ENCODE measurements around the gene CLIC6. TPM values are rescaled to one million over a fixed set of nuclear protein-coding genes. Genes with fewer than 3 reads are reported as not detected.

The CLIC6 gene
- total and polyA plus RNA-seq, 2 experiments from 2014 or later: 1.1 to 1.5 TPM

DNA sequence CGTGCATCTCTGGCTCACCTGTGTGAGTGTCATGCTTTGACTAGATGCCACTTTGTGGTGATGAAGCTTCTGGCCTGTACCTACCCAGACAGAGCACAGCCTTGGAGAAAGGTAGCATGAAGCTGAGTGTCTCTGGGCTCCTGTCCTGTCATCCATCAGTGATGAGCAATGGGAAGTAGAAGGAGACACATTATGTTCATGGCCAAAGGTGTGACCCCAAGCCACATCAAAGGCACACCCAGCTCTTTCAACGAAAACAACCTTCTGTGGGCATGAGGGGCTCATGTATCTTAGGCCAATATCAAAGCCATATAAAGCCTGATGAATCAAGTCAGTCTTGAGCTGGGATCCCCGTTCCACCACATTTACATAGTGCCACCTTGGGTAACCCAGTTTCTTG is 1.0 kb upstream of the CLIC6 start:
- H4K20me1 ChIP-seq (replicated peaks; ENCODE audit: insufficient read depth): 0 out of 2 replicates have a peak, but pooled peaks cover 6% of the 10 kb centered on the region
- Mint-ChIP-seq H3K36me3 (ENCODE audit: low read depth) (no peaks in the 10 kb centered on the region), H3K4me3 (no peak overlapping the region), H3K27me3 (ENCODE audit: insufficient read depth, low read depth, poor library complexity) (peaks cover 42% of the 10 kb centered on the region), H3K4me1 (peaks cover 14% of the 10 kb centered on the region), H3K27ac (no peak overlapping the region), H3K9me3 (no peaks in the 10 kb centered on the region)
- TF ChIP-seq EZH2phosphoT487 (IDR thresholded peaks at IDR 0.05; ENCODE audit: unreplicated experiment): no peak
- TF ChIP-seq NANOG (IDR thresholded peaks at IDR 0.05; ENCODE audit: borderline replicate concordance): no peak
- TF ChIP-seq, protein P1, sequence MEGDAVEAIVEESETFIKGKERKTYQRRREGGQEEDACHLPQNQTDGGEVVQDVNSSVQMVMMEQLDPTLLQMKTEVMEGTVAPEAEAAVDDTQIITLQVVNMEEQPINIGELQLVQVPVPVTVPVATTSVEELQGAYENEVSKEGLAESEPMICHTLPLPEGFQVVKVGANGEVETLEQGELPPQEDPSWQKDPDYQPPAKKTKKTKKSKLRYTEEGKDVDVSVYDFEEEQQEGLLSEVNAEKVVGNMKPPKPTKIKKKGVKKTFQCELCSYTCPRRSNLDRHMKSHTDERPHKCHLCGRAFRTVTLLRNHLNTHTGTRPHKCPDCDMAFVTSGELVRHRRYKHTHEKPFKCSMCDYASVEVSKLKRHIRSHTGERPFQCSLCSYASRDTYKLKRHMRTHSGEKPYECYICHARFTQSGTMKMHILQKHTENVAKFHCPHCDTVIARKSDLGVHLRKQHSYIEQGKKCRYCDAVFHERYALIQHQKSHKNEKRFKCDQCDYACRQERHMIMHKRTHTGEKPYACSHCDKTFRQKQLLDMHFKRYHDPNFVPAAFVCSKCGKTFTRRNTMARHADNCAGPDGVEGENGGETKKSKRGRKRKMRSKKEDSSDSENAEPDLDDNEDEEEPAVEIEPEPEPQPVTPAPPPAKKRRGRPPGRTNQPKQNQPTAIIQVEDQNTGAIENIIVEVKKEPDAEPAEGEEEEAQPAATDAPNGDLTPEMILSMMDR (conservative IDR thresholded peaks at IDR 0.05; ENCODE audit: low read depth in 2 of 2): no peak
- no peak for TF ChIP-seq POLR2AphosphoS5 (IDR thresholded peaks at IDR 0.05; ENCODE audit: low read depth)
- TF ChIP-seq, protein P2, sequence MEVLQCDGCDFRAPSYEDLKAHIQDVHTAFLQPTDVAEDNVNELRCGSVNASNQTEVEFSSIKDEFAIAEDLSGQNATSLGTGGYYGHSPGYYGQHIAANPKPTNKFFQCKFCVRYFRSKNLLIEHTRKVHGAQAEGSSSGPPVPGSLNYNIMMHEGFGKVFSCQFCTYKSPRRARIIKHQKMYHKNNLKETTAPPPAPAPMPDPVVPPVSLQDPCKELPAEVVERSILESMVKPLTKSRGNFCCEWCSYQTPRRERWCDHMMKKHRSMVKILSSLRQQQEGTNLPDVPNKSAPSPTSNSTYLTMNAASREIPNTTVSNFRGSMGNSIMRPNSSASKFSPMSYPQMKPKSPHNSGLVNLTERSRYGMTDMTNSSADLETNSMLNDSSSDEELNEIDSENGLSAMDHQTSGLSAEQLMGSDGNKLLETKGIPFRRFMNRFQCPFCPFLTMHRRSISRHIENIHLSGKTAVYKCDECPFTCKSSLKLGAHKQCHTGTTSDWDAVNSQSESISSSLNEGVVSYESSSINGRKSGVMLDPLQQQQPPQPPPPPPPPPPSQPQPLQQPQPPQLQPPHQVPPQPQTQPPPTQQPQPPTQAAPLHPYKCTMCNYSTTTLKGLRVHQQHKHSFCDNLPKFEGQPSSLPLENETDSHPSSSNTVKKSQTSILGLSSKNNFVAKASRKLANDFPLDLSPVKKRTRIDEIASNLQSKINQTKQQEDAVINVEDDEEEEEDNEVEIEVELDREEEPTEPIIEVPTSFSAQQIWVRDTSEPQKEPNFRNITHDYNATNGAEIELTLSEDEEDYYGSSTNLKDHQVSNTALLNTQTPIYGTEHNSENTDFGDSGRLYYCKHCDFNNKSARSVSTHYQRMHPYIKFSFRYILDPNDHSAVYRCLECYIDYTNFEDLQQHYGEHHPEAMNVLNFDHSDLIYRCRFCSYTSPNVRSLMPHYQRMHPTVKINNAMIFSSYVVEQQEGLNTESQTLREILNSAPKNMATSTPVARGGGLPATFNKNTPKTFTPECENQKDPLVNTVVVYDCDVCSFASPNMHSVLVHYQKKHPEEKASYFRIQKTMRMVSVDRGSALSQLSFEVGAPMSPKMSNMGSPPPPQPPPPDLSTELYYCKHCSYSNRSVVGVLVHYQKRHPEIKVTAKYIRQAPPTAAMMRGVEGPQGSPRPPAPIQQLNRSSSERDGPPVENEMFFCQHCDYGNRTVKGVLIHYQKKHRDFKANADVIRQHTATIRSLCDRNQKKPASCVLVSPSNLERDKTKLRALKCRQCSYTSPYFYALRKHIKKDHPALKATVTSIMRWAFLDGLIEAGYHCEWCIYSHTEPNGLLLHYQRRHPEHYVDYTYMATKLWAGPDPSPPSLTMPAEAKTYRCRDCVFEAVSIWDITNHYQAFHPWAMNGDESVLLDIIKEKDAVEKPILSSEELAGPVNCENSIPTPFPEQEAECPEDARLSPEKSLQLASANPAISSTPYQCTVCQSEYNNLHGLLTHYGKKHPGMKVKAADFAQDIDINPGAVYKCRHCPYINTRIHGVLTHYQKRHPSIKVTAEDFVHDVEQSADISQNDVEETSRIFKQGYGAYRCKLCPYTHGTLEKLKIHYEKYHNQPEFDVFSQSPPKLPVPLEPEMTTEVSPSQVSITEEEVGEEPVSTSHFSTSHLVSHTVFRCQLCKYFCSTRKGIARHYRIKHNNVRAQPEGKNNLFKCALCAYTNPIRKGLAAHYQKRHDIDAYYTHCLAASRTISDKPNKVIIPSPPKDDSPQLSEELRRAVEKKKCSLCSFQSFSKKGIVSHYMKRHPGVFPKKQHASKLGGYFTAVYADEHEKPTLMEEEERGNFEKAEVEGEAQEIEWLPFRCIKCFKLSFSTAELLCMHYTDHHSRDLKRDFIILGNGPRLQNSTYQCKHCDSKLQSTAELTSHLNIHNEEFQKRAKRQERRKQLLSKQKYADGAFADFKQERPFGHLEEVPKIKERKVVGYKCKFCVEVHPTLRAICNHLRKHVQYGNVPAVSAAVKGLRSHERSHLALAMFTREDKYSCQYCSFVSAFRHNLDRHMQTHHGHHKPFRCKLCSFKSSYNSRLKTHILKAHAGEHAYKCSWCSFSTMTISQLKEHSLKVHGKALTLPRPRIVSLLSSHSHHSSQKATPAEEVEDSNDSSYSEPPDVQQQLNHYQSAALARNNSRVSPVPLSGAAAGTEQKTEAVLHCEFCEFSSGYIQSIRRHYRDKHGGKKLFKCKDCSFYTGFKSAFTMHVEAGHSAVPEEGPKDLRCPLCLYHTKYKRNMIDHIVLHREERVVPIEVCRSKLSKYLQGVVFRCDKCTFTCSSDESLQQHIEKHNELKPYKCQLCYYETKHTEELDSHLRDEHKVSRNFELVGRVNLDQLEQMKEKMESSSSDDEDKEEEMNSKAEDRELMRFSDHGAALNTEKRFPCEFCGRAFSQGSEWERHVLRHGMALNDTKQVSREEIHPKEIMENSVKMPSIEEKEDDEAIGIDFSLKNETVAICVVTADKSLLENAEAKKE (CRISPR knock-in tag; IDR thresholded peaks at IDR 0.05): no peak
- no peak for TF ChIP-seq CREB1 (CRISPR knock-in tag; IDR thresholded peaks at IDR 0.05; ENCODE audit: low read depth)
- TF ChIP-seq ZNF114 (CRISPR knock-in tag; IDR thresholded peaks at IDR 0.05): no peak
- TF ChIP-seq, protein P3, sequence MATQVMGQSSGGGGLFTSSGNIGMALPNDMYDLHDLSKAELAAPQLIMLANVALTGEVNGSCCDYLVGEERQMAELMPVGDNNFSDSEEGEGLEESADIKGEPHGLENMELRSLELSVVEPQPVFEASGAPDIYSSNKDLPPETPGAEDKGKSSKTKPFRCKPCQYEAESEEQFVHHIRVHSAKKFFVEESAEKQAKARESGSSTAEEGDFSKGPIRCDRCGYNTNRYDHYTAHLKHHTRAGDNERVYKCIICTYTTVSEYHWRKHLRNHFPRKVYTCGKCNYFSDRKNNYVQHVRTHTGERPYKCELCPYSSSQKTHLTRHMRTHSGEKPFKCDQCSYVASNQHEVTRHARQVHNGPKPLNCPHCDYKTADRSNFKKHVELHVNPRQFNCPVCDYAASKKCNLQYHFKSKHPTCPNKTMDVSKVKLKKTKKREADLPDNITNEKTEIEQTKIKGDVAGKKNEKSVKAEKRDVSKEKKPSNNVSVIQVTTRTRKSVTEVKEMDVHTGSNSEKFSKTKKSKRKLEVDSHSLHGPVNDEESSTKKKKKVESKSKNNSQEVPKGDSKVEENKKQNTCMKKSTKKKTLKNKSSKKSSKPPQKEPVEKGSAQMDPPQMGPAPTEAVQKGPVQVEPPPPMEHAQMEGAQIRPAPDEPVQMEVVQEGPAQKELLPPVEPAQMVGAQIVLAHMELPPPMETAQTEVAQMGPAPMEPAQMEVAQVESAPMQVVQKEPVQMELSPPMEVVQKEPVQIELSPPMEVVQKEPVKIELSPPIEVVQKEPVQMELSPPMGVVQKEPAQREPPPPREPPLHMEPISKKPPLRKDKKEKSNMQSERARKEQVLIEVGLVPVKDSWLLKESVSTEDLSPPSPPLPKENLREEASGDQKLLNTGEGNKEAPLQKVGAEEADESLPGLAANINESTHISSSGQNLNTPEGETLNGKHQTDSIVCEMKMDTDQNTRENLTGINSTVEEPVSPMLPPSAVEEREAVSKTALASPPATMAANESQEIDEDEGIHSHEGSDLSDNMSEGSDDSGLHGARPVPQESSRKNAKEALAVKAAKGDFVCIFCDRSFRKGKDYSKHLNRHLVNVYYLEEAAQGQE (IDR thresholded peaks at IDR 0.05; ENCODE audit: unreplicated experiment): no peak
- no peak for TF ChIP-seq STAT1 (IDR thresholded peaks at IDR 0.05; ENCODE audit: unreplicated experiment)
- TF ChIP-seq, protein P4, sequence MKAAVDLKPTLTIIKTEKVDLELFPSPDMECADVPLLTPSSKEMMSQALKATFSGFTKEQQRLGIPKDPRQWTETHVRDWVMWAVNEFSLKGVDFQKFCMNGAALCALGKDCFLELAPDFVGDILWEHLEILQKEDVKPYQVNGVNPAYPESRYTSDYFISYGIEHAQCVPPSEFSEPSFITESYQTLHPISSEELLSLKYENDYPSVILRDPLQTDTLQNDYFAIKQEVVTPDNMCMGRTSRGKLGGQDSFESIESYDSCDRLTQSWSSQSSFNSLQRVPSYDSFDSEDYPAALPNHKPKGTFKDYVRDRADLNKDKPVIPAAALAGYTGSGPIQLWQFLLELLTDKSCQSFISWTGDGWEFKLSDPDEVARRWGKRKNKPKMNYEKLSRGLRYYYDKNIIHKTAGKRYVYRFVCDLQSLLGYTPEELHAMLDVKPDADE (IDR thresholded peaks at IDR 0.05): no peak
- TF ChIP-seq ZNF331 (CRISPR knock-in tag; IDR thresholded peaks at IDR 0.05; ENCODE audit: low read depth): no peak
- no peak for TF ChIP-seq JUNB (IDR thresholded peaks at IDR 0.05; ENCODE audit: unreplicated experiment)
- no peak for TF ChIP-seq EZH2 (IDR thresholded peaks at IDR 0.05; ENCODE audit: low read depth, unreplicated experiment)
- H3K4me1 ChIP-seq (ENCODE audit: insufficient read depth): peaks cover 15% of the 10 kb centered on the region
- no peaks in the 10 kb centered on the region; the same call in 1 of the 2 replicates for H3K36me3 ChIP-seq (ENCODE audit: insufficient read depth)
- no peaks in the 10 kb centered on the region for H3K79me2 ChIP-seq (replicated peaks; ENCODE audit: insufficient read depth)
- ATAC-seq: no peak
- 0 out of 2 replicates have a peak, but pooled peaks cover 3% of the 10 kb centered on the region for H3F3A ChIP-seq (replicated peaks; ENCODE audit: low read depth)
- H3K27ac ChIP-seq (ENCODE audit: low read depth): no peak overlapping the region
- H3K4me3 ChIP-seq: no peak overlapping the region
- peaks cover 64% of the 10 kb centered on the region for H3K27me3 ChIP-seq (ENCODE audit: insufficient read depth)
- no peak overlapping the region for H3K4me2 ChIP-seq
- H3K9me2 ChIP-seq (ENCODE audit: insufficient read depth): 0 out of 2 replicates have a peak, but pooled peaks cover under 1% of the 10 kb centered on the region
- no peak overlapping the region for H2AFZ ChIP-seq
- DNase-seq (ENCODE audit: low spot score): no peak

Measured in GM23338 (cell line).